GM19397 (cell line): Measurements from ENCODE around the gene ATL2.
A peak's percentile ranks its signal among the peaks of the same experiment; 100 is the strongest.
"Not testable (repeated sequence)": the region's sequence is repeated elsewhere in the genome, so short reads cannot be mapped to it uniquely, and the experiment has no call there.

Experiments
- ATAC-seq: cut with Tn5 transposase; IDR thresholded peaks from one replicate; pipeline ENCODE4 v1.9.1; 2021; ENCODE audit warnings: mild to moderate bottlenecking, moderate library complexity; ENCODE audit not compliant: unreplicated experiment

The ATL2 gene

DNA sequence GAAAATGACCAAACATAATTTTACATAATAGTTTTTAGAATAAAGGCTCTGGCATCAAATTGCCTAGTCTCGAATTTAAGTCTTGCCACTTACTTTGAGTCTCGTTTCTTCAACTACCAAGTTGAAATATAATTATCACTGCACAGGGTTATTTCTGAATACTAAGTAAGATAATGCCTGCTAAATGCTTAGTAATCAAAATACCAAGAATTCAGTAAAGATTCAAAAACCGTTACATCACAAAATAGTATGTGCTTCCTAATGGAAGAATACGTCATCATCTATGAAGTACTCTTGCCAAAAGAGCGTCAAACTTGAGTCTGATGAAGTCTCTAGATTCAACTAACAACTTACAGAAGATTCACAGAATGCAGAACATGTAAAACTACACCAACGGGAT, 40.5 kb downstream of the ATL2 start:
- ATAC-seq, result no peak

DNA sequence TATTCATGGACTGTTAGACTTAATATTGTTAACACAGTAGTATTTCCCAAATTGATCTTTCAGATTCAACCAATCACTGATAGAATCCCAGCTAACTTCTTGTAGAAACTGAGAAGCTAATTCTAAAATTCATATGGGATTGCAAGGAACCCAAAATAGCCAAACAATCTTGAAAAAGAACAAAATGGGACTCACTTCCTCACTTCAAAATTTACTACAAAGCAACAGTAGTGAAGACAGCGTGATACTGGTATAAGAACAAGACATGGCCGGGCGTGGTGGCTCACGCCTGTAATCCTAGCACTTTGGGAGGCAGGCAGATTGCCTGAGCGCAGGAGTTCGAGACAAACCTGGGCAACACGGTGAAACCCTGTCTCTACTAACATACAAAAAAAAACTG, 46.3 kb downstream of the ATL2 start:
- no peak for ATAC-seq

DNA sequence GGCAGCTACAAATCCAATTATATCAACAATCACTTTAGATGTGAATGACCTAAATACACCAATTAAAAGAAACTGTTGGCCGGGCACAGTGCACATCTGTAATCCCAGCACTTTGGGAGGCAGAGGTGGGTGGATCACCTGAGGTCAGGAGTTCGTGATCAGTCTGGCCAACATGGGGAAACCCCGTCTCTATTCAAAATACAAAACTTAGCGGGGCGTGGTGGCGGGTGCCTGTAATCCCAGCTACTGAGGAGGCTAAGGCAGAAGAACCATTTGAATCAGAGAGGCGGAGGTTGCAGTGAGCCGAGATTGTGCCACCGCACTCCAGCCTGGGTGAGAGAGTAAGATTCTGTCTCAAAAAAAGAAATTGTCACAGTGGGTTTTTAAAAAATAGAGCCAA, 49.5 kb downstream of the ATL2 start:
- no peak for ATAC-seq

DNA sequence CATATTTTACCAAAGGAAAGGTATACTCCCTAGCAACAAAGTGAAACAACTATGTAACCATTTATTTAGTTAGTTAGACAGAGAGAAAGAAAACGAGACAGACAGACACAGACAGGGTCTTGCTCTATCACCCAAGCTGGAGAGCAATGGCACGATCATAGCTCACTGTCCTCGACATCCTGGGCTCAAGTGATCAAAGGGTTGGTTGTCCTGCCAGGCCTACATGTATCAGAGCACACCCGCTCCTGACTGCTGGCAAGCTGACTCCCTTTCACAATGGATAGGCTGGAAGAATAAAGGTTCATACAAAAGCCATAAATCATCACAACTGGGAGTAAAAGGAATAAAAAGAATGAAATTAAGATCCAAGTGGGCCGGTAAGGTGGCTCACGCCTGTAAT, 53.5 kb downstream of the ATL2 start:
- ATAC-seq, result no peak

DNA sequence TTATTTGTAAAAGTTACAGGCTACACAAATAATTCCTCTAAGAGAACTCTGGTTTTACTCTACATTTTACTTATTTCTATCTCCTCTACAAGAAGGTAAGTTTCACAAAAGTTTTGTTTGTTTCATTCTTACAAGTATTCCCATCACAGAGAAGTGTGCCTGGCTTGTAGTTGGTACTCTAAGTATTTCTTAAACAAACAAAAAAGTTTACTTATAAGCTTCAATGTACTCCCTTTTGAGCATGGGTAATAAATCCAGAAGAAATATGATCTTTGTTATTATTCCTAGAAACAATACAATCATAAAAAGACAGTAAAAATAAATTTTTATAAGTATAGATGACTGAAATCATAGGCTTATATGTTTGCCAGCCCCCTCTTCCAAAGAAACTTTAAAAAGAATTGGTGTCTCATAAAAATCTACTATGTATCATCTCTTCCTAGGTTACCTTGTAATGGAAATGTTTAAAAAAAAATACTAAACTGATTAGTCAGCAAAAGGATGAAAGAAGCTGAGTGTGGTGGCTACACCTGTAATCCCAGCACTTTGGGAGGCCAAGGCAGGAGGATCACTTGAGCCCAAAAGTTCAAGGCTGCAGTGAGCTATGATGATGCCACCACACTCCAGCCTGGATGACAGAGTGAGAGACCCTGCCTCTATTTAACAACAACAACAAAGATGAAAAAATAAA, 54.7 kb downstream of the ATL2 start:
- ATAC-seq, result no peak

DNA sequence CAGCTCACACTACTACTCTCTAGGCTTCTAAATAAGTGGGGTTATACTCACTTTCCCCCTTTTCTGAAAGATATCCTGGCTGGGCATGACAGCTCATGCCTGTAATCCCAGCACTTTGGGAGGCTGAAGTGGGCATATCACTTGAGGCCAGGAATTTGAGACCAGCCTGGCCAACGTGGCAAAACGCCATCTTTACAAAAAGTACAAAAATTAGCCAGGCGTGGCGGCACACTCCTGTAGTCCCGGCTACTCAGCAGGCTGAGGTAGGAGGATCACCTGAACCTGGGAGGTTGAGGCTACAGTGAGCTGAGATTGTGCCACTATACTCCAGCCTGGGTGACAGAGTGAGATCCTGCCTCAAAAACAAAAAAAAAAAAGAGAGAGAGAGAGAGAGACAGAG, 57.8 kb downstream of the ATL2 start:
- ATAC-seq, result not testable (repeated sequence)

DNA sequence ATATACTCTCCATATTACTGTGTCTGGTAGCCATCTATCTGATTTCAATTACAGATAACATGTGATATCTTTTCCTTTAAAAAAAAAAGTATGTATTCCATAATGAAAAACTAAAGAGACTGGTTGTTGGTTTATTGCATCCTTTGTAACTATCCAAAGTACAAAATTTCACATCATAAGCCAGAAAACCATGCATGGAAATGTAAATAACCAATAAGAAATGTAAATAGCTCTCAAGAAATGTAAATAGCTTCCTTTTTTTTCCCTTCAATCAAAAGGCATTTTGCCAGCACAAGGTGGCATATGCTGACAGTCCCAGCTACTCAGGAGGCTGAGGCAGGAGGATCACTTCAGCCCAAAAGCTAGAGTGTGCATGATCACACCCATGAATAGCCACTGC, 59.3 kb downstream of the ATL2 start:
- ATAC-seq, result no peak

DNA sequence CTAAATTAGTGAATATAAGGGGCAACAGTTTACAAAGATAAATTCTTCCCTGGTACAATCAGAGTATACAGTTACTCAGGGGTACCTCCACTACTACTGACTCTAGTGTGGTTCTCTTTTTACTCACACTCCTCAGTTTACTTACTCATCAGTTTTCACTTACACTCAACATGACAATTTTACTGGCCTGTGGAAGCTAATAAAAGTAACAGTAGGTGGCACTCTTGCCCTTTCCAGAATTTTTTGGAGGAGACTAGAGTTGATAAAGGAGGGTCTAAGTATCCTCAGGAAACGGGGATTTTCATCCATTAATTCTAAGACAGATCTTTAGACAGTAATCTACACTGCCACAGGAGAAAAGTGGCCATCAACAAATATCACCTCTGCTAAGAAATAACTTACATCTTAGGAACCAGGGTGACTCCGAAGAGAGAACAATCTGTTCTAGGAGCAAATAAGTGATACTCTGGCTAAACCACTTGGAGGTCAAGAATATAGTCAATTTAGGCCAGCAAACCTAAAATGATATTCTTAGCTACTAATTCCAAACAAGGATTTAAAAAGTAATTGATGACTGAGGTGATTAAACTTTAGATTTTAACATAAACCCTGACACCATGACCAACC, 61.3 kb downstream of the ATL2 start:
- no peak for ATAC-seq

DNA sequence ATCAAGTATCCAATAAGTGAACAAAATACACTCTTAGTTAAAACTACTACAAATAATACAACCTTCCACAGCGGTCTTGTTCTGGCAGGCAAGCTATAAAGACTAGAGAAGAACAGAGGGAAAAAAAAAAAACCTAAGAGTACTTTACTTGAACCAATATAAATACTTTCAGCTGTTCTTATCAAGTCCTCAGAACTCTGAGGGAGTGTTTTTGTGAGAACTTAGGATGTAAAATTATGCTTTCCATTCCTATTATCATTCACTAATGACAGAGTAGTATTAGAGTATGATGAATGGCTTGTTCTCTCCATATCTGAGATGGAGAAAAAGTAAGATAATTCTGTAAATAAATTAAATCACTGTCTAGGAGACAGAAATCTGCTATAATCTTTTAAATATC, 68.3 kb downstream of the ATL2 start:
- no peak for ATAC-seq

DNA sequence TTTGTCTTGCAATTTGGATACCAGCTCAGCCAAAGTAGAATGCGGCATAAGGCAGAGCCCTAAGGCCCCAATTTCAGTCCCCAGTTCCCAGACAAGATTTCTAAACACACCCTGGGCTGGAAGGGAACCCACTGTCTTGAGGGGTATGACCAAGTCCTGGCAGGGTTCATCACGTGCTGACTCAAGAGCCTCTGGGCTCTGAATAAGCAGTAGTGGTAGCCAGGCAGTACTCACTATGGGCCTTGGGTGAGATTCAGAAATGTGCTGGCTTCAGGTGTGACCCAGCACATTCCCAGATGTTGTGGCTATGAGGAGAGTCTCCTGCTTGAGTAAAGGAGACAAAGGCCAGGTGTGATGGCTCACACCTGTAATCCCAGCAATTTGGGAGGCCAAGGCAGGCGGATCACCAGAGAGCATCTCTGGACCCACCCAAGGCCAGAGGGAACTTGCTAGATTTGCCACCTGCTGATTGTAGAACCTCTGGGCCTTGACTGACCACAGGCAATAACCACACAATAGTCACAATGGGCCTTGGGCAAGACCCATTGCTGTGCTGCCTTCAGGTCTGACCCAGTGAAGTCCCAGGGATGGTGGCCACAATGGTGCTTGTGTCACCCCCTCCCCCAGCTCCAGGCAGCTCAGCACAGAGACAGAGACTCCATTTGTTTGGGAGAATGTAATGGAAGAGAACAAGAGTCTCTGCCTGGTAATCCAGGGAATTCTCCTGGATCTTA, 74.9 kb downstream of the ATL2 start:
- ATAC-seq, result no peak

DNA sequence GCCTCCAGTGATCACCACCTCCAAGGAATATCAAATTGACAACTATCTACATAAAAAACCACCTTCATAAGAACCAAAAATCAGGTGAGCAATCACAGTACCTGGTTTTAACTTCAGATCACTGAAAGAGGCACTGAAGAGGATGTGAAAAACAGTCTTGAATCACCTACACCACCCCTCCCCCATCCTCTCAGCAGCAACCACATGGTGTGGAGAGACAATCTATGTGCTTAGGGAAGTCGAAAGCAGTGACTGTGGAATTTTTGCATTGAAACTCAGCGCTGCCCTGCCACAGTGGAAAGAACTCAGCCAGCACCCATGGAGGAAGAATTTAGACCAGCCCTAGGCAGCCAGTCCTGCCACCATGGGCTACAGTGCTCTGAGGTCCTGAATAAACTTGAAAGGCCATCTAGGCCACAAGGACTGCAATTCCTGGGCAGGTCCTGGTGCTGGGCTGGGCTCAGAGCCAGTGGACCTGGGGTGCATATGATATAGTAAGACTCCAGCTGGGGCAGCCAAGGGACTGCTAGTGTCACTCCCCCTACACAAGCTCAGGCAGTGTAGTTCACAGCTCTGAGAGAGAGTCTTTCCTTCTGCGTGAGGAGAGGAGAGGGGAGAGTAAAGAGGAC, 75.6 kb downstream of the ATL2 start:
- peak; percentile 75 for ATAC-seq

DNA sequence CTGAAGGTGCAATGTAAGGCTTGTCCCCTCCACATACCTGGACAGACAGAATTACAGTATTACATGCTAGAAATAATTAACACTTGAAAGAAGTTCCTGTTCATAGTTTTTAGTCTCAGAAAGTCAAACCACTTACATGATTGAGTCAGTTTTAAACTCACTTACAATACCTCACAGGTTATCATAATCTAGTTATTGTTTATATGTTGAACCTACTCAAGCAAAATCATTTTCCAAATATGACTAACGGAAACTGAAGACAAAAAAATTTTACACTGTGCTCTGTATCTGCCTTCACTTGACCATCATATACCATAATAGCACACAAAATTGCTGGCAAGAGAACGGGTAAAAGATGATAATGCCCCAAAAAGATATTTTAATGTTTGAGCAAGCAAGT, 78.5 kb downstream of the ATL2 start:
- ATAC-seq, result no peak

DNA sequence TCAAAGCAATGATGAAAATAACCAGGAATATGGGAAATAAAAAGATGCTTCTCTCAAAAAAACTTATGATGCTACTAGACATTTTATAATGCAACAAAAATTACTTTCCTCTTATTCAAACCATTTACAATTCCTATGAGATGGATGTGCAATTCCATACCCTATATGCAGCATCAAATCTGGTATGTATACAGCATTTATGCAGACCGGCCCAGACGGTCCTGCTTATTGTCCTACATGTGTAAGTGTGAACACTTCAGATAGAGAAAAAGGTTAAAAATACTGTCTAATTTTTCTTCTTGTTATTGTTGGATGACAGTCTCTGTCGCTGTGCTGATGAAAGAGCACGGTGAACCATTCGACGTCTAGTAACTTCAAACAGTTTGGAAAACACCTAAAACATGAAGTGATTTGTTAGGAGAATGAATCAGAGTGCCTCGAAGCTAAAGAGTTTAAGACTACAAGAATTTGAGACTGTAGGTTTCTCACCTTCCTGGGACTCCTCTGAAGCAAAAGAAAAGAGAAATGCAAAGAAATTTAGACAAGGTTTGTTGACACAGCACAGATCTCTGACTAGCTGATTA, 80.8 kb downstream of the ATL2 start:
- no peak for ATAC-seq

DNA sequence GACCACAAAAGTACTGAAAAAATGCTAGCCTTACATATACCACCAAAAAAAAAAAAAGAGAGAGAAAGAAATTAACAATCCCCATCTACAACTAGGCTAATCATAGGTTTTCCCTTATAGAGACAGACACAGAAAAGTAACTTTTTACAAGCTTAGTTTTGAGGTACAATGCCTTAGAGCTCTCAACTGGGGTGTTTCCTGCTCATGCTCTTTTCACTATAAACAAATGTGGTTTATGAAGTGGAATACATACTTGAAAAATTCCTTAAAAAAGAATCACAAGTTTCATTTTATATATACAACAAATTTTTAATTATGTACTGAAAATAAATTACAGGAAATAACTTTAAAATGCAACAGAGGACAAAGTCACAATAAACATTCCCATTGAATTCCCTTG, 82.5 kb downstream of the ATL2 start:
- ATAC-seq, result no peak

DNA sequence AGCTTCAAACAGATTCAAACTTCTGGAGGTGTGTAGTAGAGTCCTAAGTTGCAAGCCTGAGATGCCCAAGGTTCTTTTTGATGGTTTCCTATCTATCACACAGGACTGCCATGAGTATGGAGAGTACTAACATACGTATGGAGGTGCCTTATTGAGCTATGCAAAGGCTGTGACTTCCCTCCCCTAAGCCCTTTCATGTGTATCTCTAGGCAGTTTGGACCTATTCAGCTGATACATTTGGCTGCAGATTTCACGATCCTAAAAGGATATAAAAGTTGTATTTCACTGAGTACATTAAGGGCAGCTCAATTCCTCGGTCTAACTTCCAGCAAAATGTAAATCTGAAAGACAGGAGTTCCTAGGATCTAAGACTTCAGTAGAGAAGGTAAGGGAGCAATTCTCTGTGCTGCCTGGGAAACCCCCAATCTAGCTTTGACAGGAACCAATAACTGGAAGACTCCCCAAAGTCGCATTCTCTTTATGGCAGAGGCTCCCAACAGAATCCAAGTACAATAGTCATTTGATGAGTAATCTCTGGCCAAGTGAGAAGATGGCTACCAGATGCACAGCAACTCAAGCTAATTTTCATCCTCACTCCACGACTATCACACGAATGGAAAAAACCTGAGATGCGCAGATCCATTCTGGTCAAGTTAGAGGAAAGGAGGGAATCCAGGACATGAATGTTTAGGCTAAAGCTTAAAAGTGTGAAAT, 83.8 kb downstream of the ATL2 start:
- ATAC-seq, result no peak

DNA sequence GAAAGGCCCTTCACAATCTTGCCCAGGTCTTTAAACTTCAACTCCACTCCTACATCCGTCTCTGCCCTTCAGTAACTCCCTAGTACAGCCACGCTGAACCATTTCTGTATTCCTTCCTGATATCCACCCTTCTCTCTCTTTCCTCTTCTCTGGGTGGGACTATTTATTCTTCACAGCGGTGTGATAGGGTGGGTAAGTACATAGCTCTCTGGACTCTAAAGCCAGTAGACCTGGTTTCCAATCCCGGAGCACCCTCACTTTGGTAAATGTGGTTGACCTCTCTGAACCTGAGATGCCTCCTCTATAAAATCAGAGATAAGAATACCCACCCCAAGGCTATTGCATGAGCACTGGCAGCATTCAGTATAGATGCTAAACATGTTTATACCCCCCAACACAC, 86.7 kb downstream of the ATL2 start:
- no peak for ATAC-seq

DNA sequence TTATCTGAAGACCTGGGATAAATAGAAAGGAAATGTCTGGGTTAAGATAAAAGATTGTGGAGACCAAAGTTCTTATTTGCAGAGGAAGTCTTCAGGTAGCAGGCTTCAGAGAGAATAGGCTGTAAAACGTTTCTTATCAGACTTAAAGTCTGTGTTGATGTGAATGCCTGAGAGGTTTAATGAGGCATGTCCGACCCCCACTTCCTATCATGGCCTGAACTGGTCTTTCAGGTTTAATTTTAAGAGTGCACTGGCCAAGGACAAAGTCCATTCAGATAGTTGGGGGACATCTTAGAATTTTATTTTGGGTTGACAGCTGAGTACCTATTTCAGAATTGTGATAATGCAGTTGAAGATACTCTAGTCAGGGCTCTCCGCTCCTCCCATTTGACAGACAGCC, 92.1 kb downstream of the ATL2 start:
- ATAC-seq, result no peak

DNA sequence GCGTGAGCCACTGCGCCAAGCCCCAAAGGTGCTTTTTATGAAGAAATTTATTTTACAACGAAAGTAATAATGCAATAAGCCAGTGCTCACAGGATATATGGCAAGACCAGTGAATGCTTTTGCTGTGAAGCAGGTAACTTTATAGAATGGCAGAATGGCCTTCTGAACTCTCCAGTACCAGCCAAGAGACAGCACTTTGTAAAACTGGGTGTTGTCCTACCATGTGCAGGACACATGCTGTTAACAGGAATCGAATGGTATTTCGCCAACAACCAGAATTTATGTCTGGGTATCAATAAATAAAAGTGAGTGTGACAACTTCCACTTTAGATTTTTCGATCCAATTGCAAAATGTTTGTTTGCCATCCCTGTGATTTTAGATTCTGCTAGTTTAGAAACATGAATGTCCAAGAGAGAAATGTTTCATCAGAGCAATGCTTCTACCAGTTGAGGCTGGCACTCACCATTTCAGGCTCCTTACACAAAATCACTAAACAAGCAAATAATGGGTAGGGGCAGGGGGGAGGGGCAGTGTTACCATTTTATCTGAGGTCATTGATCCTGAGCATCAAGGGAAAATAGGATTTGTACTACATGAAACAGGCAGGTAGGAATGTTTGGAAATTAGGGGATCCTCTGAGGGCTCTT, 95.9 kb downstream of the ATL2 start:
- ATAC-seq, result no peak

DNA sequence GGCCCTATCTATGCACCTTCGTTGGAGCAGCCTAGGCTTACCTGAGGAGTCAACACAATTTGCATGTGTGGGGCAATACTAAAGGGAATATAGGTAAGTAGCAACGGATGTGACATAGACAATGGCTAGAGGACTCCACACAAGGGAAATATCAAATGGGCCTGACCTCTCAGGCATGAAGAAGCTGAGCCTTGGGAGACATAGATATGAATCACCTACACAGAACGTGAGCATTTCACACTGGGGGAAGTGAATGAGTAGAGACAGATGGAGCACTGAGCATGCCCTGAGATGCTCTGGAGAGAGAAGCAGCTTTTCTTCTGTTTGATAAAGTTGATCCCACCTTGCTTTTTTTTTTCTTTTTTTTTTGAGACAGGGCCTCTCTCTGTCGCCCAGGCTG, 97.9 kb downstream of the ATL2 start:
- ATAC-seq, result no peak

DNA sequence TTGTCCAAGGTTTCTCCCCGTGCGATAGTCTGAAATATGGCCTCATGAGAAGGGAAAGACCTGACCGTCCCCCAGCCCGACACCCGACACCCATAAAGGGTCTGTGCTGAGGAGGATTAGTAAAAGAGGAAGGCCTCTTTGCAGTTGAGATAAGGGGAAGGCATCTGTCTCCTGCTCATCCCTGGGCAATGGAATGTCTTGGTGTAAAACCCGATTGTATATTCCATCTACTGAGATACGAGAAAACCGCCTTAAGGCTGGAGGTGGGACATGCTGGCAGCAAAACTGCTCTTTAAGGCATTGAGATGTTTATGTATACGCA, 99.0 kb downstream of the ATL2 start:
- ATAC-seq, result not testable (repeated sequence)
